Loucy (cell line): ENCODE results near the gene TMEM129.

ENCODE experiments used
- EZH2phosphoT487 ChIP-seq: fragments of 200-600 bp; IDR thresholded peaks from 2 replicates; pipeline ENCODE4 v1.6.1; 2018; ENCODE audit warnings: antibody characterized with exemption, mild to moderate bottlenecking, moderate library complexity, borderline replicate concordance
- TF ChIP-seq, protein P1 (sequence below): fragments of 200-600 bp; sonication (generic); conservative IDR thresholded peaks from 2 replicates; pipeline ENCODE4 v1.5.1; 2014; ENCODE audit warnings: mild to moderate bottlenecking, antibody characterized with exemption, low read length

DNA sequence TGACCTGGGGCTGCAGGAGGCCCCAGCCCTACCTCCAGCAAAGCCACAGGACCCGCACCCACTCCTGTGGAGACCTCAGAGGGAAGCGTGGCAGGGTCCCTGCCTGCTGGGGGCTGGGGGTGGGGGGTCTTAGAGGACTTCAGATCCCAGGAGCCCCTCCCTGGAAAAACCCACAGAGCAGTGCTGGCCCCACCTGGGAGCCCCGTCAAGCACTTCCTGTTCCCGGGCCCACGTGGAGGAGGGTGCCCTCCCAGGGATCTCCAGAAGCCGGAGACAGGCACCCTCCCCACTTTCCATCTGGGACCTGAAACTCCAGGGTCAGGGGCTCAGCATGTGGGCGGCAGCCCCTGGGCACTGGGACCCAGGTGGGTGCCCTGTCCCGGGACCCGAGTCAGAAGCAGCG is 32.2 kb upstream of the TMEM129 start:
- TF ChIP-seq, protein P1, sequence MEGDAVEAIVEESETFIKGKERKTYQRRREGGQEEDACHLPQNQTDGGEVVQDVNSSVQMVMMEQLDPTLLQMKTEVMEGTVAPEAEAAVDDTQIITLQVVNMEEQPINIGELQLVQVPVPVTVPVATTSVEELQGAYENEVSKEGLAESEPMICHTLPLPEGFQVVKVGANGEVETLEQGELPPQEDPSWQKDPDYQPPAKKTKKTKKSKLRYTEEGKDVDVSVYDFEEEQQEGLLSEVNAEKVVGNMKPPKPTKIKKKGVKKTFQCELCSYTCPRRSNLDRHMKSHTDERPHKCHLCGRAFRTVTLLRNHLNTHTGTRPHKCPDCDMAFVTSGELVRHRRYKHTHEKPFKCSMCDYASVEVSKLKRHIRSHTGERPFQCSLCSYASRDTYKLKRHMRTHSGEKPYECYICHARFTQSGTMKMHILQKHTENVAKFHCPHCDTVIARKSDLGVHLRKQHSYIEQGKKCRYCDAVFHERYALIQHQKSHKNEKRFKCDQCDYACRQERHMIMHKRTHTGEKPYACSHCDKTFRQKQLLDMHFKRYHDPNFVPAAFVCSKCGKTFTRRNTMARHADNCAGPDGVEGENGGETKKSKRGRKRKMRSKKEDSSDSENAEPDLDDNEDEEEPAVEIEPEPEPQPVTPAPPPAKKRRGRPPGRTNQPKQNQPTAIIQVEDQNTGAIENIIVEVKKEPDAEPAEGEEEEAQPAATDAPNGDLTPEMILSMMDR = no peak
- TF ChIP-seq EZH2phosphoT487 = no peak
